ENCODE data around the gene ADCY3.

ADCY3 gene

DNA sequence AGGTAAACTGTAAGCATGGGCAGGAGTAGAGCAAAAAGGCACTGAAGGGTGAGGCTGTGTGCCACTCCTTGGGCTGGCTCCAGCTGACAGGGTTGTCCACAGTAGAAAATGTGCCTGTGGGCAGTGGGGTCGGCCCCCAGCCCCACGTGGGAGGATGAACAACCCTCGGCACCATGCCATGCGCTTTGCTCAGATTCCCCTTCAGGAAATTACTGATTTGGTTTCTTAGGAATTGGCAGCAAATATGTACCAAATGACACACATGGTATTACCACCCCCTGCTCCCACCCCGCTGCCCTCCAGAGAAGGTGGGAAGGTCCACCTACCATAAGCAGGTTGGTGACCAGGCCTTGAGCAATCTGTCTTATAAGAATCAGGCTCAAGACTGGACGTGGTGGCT lies 13.6 kb downstream of the ADCY3 start:
- no peak for TF ChIP-seq TEAD4 (IDR thresholded peaks at IDR 0.05)
- TF ChIP-seq FOXM1 (IDR thresholded peaks at IDR 0.05; ENCODE audit: borderline replicate concordance, low read depth), result no peak
- no peak for TF ChIP-seq TCF12 (IDR thresholded peaks at IDR 0.05; ENCODE audit: low read depth)
- no peak for TF ChIP-seq EGR1 (IDR thresholded peaks at IDR 0.05)
- TF ChIP-seq RAD21 (IDR thresholded peaks at IDR 0.05; ENCODE audit: low read depth), result no peak
- no peak for TF ChIP-seq EP300 (IDR thresholded peaks at IDR 0.05; ENCODE audit: borderline replicate concordance)
- TF ChIP-seq TAF1 (IDR thresholded peaks at IDR 0.05; ENCODE audit: low read depth), result no peak
- no peak for TF ChIP-seq NFIC (IDR thresholded peaks at IDR 0.05)
- TF ChIP-seq, protein P1, sequence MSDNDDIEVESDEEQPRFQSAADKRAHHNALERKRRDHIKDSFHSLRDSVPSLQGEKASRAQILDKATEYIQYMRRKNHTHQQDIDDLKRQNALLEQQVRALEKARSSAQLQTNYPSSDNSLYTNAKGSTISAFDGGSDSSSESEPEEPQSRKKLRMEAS (IDR thresholded peaks at IDR 0.05), result no peak
- no peak for TF ChIP-seq ZBTB7A (IDR thresholded peaks at IDR 0.05; ENCODE audit: low read depth)

DNA sequence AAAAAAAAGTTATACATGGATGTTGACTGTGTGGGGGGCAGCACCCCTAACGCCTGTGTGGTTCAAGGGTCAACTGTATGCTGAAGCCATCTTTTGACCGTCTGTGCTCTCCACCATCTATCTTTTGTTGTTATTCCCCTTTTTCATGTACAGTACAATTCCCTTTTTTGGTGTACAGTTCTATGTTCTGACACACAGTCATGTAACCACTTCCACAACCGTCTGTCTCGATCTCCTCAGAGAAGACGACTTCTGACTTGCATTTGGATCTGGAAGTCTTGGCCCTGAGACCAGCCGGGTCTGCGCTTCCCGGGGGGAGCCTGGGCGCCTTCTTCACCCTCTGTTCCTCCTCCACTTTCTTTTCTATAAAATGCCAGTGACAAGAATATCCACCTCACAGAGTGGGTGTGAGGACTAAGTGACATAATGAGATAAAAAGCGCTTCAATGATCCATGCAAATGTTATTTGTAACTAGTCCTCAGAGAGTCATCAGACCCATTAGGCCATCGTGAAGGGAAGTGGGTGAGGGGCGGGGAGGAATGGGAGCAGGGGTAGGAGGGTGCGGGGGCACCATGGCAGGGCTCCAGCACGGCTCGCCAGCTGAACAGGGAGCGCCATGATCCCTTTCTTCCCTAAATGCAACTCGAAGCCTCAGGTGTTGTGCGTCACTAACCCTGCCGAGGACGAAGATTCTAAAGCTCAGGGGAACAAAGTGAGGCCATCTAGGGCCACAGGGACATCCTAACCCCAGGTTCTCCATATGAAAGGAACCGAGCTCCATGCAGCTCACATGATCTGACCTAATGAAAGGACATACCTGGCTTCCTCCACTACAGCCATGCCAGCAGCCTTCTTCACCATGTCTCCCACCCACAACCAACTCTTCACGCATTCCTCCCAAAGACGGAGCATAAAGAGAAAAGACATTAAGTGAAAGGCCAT lies 16.6 kb downstream of the ADCY3 start:
- TF ChIP-seq TEAD4 (IDR thresholded peaks at IDR 0.05), result no peak
- TF ChIP-seq, protein P1 (IDR thresholded peaks at IDR 0.05), result no peak
- no peak for TF ChIP-seq TAF1 (IDR thresholded peaks at IDR 0.05; ENCODE audit: low read depth)
- TF ChIP-seq, protein P2, sequence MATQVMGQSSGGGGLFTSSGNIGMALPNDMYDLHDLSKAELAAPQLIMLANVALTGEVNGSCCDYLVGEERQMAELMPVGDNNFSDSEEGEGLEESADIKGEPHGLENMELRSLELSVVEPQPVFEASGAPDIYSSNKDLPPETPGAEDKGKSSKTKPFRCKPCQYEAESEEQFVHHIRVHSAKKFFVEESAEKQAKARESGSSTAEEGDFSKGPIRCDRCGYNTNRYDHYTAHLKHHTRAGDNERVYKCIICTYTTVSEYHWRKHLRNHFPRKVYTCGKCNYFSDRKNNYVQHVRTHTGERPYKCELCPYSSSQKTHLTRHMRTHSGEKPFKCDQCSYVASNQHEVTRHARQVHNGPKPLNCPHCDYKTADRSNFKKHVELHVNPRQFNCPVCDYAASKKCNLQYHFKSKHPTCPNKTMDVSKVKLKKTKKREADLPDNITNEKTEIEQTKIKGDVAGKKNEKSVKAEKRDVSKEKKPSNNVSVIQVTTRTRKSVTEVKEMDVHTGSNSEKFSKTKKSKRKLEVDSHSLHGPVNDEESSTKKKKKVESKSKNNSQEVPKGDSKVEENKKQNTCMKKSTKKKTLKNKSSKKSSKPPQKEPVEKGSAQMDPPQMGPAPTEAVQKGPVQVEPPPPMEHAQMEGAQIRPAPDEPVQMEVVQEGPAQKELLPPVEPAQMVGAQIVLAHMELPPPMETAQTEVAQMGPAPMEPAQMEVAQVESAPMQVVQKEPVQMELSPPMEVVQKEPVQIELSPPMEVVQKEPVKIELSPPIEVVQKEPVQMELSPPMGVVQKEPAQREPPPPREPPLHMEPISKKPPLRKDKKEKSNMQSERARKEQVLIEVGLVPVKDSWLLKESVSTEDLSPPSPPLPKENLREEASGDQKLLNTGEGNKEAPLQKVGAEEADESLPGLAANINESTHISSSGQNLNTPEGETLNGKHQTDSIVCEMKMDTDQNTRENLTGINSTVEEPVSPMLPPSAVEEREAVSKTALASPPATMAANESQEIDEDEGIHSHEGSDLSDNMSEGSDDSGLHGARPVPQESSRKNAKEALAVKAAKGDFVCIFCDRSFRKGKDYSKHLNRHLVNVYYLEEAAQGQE (IDR thresholded peaks at IDR 0.05; ENCODE audit: low read depth), result no peak
- TF ChIP-seq CEBPB (IDR thresholded peaks at IDR 0.05), result no peak
- TF ChIP-seq ZBTB7A (IDR thresholded peaks at IDR 0.05; ENCODE audit: low read depth), result no peak
- TF ChIP-seq, protein P3, sequence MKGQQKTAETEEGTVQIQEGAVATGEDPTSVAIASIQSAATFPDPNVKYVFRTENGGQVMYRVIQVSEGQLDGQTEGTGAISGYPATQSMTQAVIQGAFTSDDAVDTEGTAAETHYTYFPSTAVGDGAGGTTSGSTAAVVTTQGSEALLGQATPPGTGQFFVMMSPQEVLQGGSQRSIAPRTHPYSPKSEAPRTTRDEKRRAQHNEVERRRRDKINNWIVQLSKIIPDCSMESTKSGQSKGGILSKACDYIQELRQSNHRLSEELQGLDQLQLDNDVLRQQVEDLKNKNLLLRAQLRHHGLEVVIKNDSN (IDR thresholded peaks at IDR 0.05), result no peak
- no peak for TF ChIP-seq FOXM1 (IDR thresholded peaks at IDR 0.05; ENCODE audit: borderline replicate concordance, low read depth)

DNA sequence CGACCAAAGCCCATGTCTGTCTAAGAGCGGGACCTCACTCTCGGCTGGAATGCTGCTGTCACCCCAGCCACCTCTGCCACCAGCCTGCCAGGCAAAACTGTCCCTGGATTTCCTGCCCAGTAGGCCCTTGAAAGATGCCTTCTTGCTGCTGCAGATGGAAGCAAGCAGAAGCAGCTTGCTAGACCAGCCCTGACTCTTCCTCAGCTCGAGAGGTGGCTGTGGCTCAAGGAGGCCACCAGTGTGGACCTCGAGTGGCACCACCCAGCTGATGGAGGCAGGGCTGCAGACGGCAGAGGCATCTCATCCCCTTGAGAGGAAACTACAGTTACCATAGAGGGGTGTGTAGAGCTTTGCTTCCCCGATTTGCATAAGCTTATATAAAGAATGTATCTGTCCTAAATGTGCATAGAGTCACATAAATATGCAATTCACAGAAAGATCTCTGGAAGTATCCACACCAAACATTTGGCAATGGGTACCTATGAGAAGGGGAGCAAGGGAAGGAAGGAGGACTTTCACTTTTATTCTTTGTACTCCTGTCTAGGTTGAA lies 20.6 kb downstream of the ADCY3 start:
- TF ChIP-seq TCF12 (IDR thresholded peaks at IDR 0.05; ENCODE audit: low read depth) (no peak), RAD21 (IDR thresholded peaks at IDR 0.05; ENCODE audit: low read depth) (no peak), TAF1 (IDR thresholded peaks at IDR 0.05; ENCODE audit: low read depth) (no peak)

DNA sequence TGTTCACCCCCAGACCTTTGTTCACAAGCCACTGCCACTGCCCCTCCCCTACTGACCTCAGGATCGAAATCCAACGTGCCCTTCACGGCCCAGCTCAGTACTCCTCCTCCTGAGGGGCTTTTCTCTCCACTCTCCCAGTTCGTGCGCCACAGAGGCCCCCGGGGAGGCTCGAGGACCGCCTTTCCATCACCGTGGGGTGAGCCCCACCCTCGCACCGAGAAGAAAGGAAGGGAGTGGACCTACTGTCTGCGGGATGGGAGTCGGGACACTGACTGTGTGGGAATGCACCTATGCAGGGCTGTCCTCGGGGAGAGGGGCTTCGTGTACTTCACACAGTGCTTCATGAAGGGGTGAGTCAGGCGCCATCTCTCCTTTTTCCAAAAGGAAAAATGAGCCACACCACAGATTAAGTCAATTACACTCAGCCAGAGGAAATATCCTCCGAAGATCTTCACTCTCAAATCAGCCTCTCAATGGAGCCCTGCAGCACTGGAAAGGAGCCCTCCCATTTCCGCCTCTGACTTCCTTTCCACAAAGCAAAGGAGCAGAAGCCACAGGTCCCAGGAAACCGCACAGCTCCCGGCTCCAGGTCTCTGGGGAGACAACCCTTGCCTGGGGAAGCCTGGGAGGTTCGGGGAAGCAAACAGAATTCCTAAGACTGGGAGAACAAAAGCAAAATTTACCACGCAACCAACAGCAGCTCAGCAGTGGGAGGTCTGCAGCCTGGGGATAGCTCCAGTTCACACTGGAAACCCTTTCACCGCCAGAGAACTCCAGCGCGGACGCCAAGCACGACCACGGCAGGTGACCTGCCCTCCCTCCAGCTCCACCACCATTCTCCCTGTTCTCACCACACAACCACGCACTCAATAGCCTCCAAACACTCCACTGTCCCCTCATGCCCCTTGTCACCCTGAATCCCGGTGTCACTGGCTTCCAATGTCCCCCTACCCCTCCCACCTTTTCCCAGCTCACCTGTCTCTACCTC lies 21.6 kb downstream of the ADCY3 start:
- no peak for TF ChIP-seq CEBPB (IDR thresholded peaks at IDR 0.05)
- no peak for TF ChIP-seq EP300 (IDR thresholded peaks at IDR 0.05; ENCODE audit: borderline replicate concordance)
- no peak for TF ChIP-seq EGR1 (IDR thresholded peaks at IDR 0.05)
- TF ChIP-seq TEAD4 (IDR thresholded peaks at IDR 0.05), result no peak
- no peak for TF ChIP-seq TCF12 (IDR thresholded peaks at IDR 0.05; ENCODE audit: low read depth)
- TF ChIP-seq, protein P1 (IDR thresholded peaks at IDR 0.05), result no peak
- TF ChIP-seq, protein P2 (IDR thresholded peaks at IDR 0.05; ENCODE audit: low read depth), result no peak
- TF ChIP-seq NFIC (IDR thresholded peaks at IDR 0.05), result no peak
- TF ChIP-seq CREB1 (IDR thresholded peaks at IDR 0.05; ENCODE audit: low read depth), result no peak
- no peak for TF ChIP-seq ZBTB7A (IDR thresholded peaks at IDR 0.05; ENCODE audit: low read depth)
- TF ChIP-seq TAF1 (IDR thresholded peaks at IDR 0.05; ENCODE audit: low read depth), result no peak
- no peak for TF ChIP-seq YY1 (IDR thresholded peaks at IDR 0.05; ENCODE audit: low read depth)

DNA sequence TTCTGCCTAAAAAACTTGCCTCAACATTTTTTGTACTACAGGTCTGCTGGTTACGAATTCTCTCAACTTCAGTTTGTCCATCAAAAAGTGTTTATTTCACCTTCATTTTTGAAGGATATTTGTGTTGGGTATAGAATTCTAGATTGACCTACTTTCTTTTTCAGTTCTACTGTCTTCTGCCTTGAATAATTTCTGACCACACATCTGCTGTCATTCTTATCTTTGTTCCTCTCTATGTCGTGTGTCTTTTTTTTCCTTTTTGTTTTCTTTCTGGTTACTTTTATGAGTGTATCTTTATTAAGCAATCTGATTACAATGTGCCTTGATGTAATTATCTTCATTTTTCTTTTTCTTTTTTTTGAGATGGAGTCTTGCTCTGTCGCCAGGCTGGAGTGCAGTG lies 25.3 kb downstream of the ADCY3 start:
- TF ChIP-seq RAD21 (IDR thresholded peaks at IDR 0.05; ENCODE audit: low read depth) (no peak), TAF1 (IDR thresholded peaks at IDR 0.05; ENCODE audit: low read depth) (no peak), CEBPB (IDR thresholded peaks at IDR 0.05) (no peak)
- TF ChIP-seq, protein P1 (IDR thresholded peaks at IDR 0.05), result no peak
